LNCaP clone FGC (cell line): ENCODE data around the gene MEAK7.

Experiments used
- DNase-seq: peaks from one replicate; pipeline ENCODE4 v3.0.0-alpha.2; 2011; ENCODE audit warnings: low read depth
- H3K4me3 ChIP-seq: 2 replicates; pipeline ENCODE4 v1.5.1; 2011; ENCODE audit warnings: mild to moderate bottlenecking, low read depth, low read length, control low read depth
- TF ChIP-seq, protein P1 (sequence below): IDR thresholded peaks from 2 replicates; pipeline ENCODE4 v1.5.1; 2012; ENCODE audit warnings: mild to moderate bottlenecking; ENCODE audit not compliant: control insufficient read depth, insufficient read depth; ENCODE audit errors: extremely low read depth

The MEAK7 gene, protein sequence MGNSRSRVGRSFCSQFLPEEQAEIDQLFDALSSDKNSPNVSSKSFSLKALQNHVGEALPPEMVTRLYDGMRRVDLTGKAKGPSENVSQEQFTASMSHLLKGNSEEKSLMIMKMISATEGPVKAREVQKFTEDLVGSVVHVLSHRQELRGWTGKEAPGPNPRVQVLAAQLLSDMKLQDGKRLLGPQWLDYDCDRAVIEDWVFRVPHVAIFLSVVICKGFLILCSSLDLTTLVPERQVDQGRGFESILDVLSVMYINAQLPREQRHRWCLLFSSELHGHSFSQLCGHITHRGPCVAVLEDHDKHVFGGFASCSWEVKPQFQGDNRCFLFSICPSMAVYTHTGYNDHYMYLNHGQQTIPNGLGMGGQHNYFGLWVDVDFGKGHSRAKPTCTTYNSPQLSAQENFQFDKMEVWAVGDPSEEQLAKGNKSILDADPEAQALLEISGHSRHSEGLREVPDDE

DNA sequence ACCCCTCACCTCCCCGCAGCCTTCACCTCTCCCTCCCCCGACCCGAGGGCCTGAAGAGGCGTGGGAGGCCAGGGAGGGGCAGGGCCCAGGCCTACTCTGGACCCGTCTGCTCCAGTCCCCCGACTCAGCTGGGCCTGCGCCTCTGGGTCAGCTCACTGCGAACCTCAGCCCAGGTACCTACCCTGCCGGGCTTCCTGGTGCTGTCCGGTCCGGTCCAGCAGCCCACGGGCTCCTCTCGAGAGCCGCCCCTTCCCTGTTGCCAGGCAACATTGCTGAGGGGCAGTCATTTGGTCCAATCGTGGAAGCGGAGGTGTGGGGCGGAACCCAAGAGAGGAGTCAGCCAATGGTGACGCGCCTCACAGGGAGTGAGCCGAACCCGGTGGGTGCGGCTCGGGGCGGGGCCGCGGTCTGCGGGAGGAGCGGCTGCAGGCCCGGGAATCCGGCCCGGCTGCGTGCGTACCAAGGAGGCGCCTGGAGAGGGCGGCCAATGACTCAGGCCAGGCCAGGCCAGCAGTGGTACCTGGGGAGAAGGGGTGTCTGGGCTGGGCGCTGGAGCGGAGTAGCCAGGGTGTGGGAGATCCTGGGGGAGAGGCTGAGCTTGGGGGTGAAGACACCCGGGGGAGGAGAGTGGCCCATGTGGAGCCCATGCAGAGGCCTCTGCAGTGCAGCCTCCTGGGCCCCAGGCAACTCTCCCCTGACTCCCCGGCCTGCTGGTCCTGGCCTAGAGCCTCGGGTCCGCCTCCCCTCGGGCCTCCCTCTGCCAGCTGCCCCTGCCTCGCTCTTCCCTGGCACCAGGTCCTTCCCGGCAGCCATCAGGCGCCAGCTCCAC is at the start of gene MEAK7:
Gene MEAK7 (minus strand): TSS at position 240 of the 829 bp plus-strand sequence. CDS start 6,573 bp downstream, outside the sequence.
- TF ChIP-seq, protein P1, sequence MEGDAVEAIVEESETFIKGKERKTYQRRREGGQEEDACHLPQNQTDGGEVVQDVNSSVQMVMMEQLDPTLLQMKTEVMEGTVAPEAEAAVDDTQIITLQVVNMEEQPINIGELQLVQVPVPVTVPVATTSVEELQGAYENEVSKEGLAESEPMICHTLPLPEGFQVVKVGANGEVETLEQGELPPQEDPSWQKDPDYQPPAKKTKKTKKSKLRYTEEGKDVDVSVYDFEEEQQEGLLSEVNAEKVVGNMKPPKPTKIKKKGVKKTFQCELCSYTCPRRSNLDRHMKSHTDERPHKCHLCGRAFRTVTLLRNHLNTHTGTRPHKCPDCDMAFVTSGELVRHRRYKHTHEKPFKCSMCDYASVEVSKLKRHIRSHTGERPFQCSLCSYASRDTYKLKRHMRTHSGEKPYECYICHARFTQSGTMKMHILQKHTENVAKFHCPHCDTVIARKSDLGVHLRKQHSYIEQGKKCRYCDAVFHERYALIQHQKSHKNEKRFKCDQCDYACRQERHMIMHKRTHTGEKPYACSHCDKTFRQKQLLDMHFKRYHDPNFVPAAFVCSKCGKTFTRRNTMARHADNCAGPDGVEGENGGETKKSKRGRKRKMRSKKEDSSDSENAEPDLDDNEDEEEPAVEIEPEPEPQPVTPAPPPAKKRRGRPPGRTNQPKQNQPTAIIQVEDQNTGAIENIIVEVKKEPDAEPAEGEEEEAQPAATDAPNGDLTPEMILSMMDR = peak; percentile 11; the same call in 1 of the 2 replicates
- peak within 1 kb of the TSS; percentile 82 for H3K4me3 ChIP-seq
- peak; percentile 97 for DNase-seq

DNA sequence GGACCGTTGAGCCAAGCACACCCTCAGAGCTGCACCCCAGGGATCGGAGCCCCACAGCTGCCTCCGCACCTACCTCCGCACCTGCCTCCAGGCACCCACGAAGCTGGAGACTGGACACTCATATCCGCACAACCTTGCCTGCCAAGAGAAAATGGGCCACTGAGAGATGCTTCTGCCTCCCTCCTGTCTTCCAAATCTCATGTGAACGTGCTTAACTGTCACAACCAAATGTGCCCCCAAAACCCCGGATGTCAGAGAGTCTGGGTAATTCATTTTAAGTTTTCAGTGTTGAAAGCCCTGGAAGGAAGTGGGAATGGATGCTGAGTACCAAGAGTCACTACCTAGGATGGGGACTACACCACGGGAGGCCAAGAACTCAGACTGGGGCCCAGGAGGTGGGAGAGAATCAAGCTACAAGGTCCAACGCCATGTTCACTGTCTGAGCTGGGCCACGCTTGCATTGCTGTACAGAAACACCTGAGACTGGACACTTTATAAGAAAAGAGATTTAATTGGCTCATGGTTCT is 49.5 kb upstream of the MEAK7 start:
- DNase-seq = no peak
- TF ChIP-seq, protein P1 = no peak
- no peak overlapping the region for H3K4me3 ChIP-seq

DNA sequence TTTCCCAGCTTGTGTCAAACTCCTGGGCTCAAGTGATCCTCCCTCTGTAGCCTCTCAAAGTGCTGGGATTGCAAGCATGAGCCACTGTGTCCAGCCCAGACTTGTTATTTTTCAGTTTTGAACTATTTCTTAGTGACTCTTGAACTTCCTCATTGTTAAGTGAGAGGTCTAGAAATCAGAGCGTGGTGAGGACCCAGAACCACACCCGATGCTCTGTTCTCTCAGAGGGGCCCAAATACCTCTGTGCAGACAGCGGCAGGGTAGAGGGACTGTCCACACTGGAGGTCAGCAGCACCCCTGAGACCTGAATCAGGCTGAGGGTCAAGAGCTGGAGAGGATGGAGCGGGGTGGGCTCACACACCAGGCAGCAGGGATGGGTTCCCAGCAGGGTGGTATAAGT is 47.7 kb upstream of the MEAK7 start:
- no peak for DNase-seq
- TF ChIP-seq, protein P1 = no peak
- no peak overlapping the region for H3K4me3 ChIP-seq

DNA sequence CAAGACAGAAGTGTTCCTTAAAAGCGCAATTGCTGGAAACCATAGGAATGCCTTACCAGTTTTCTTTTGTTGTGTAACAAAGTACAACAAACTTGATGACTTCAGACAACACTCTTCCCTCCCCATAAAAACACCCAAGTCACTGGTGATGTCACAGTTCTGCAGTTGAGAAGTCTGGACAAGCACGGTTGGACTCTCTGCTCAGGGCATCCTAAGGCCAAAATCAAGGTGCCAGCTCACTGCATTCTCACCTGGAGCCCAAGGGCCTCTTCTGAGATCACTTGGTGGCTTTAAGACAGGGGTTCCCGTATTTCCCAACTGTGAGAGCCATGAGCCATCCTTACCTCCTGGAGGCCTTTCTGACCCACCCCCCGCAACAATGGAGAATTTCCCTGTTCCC is 45.6 kb upstream of the MEAK7 start:
- H3K4me3 ChIP-seq = no peak overlapping the region
- DNase-seq = no peak
- TF ChIP-seq, protein P1 = no peak

DNA sequence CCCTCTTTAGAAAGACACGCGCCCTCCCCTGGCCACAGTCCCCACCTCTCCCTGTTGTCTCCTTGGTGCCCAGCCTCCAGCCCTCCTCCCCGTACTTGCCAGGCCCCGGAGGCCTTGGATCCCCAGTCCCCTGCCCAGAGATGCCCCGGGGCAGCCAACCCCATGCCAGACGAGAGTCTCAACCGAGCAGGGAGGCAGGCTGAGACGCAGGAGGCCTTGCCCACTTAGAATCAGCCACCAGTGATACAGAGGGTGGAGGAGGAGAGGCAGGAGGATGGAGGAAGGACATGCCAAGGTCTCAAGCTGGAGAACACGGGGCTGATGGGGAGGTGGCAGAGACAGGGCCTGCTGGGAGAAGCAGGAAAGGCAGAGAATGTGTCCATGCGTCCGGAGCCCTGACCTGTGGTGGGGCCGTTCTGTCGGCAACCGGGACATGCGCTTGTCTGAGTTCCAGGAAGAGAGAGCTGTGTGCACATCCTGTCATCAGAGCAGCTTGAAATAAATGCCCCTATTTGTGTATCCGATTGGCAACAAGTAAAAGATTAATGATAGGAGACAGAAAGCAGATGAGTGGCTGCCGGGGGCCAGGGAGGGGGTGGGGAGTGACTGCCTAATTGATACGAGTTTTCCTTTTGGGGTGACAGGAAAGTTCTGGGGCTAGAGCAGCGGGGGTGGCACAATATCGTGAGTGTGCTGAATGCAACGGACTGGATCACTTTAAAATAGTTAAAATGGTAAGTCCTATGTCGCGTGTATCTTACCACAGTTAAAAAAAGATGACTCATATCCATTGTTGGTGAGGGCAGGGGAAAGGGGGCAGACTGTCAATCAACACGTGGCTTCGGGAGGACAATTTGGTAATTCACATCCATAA is 44.7 kb upstream of the MEAK7 start:
- H3K4me3 ChIP-seq = no peak overlapping the region
- no peak for DNase-seq
- TF ChIP-seq, protein P1 = no peak

DNA sequence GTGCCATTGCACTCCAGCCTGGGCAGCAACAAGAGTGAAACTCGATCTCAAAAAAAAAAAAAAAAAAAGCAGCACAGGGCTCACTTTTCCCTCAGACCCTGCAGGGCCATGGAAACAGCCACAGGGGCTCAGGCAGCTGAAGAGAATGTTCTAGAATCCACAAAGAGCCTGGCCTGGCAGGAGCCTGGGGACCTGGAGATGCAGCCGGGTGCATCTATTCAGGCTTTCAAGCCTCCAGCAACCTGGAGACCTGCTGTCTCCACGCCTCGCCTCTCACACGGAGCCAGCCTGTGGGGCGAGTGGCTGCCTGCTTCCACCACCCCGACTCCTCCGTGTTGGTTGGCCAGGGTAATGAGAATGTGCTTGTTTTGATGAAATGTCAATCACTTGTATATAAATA is 44.0 kb upstream of the MEAK7 start:
- TF ChIP-seq, protein P1 = no peak
- H3K4me3 ChIP-seq = no peak overlapping the region
- no peak for DNase-seq
